Measurements from ENCODE around the gene WHRN. TPM values are rescaled to one million over a fixed set of nuclear protein-coding genes. Genes with fewer than 3 reads are reported as not detected.

Gene WHRN
- total and polyA plus RNA-seq, 2 donors (not counting 1 experiment from before 2014, with no cell fraction given), result 19.4 to 95.7 TPM

DNA sequence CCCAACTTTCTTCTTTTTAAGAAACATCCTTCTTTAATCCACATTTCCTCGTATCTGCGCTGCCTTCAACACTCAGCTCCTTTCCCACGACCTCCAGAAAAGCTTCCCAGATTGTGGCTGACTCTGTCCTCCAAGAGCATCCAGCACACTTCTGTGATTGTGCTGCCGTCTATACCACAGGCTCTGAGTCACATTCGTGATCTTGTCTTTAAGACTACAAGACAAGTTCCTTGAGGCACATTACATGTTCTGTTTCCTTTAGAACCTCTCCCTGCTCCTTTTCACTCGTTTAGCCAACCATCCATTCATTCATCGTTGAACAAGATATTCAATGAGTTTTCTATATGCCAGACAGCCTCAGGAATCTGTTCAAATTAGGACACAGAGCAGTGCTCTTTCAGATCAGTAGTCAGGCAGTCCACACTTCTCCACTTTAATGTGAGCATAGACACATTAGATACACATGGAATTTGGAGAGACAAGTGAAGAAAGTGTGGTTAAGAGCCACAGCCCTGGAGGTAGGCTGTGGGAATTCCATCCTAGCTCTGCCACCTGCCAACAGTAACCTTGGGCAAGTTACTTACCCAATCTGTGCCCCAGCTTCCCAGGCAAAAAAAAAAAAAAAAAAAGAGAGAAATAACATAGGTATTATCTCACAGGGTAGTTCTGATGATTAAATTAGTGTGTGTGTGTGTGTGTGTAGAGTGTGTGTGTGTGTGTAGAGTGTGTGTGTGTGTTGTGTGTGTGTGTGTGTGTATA, 18.9 kb downstream of the WHRN start:
- Histone ChIP-seq H3K4me3 (ENCODE audit: control extremely low read depth in 1 of 5, extremely low read depth in 1 of 5, insufficient read depth in 1 of 5, low read depth in 2 of 5, low read length in 4 of 5) (no peak overlapping the region), H3K27ac (ENCODE audit: low read length in 2 of 2) (no peak overlapping the region), H3K4me2 (replicated peaks; ENCODE audit: low read depth, low read length, poor library complexity, severe bottlenecking) (no peak overlapping the region), H3K9me3 (ENCODE audit: control extremely low read depth in 1 of 3, control insufficient read depth in 2 of 3, insufficient read depth in 1 of 3, low read length in 2 of 3) (no peaks in the 10 kb centered on the region), H2AFZ (ENCODE audit: insufficient read depth, low read depth, low read length, poor library complexity, severe bottlenecking) (no peak overlapping the region), H3K27me3 (replicated peaks in 1 of 4; ENCODE audit: control extremely low read depth in 1 of 4, control insufficient read depth in 3 of 4, insufficient read depth in 4 of 4, low read length in 3 of 4) (peaks cover 0 to 9% (median 0%) of the 10 kb centered on the region in 4 experiments), H3K79me2 (ENCODE audit: control insufficient read depth, insufficient read depth, low read length) (no peaks in the 10 kb centered on the region), H3K9ac (ENCODE audit: low read length) (no peak overlapping the region), H3K36me3 (replicated peaks in 1 of 2; ENCODE audit: control extremely low read depth in 1 of 2, control insufficient read depth in 1 of 2, extremely low read depth in 1 of 2, insufficient read depth in 2 of 2, low read length in 1 of 2) (no peaks in the 10 kb centered on the region), H3K4me1 (ENCODE audit: control insufficient read depth in 2 of 2, insufficient read depth in 2 of 2, low read length in 2 of 2) (peaks cover 22 to 23% of the 10 kb centered on the region in 2 donors), H4K20me1 (ENCODE audit: control insufficient read depth, insufficient read depth, low read length, poor library complexity, severe bottlenecking) (no peaks in the 10 kb centered on the region)
- H3K27me3 Mint-ChIP-seq, result peaks cover 4% of the 10 kb centered on the region
- H3K9me3 Mint-ChIP-seq (ENCODE audit: insufficient read depth), result no peaks in the 10 kb centered on the region
- intact Hi-C loops (cut with micrococcal nuclease), result loop anchor here (2.0 kb wide), 1 partner anchor 130 kb away; no protein-coding TSS in a partner anchor
- 94% methylated on average over 7 of the region's 7 CpGs for WGBS (ENCODE audit: insufficient coverage)
- DNase-seq (no peak), ATAC-seq (ENCODE audit: low read depth) (no peak)
- no peak overlapping the region for H3K4me3 Mint-ChIP-seq
- POLR2A ChIA-PET, result interaction anchor here (0.7 kb wide), 1 partner anchor 8 kb away, joined by 5 read pairs; no protein-coding TSS in a partner anchor
- H3K4me1 Mint-ChIP-seq, result peaks cover 45% of the 10 kb centered on the region
- CTCF ChIA-PET, result interaction anchor here (0.7 to 6.6 kb wide), 16 partner anchors 11 to 165 kb away, joined by 3 to 80 read pairs (median 6); partner anchors contain the start of gene WHRN
- H3K27ac Mint-ChIP-seq, result no peak overlapping the region
- TF ChIP-seq EZH2 (IDR thresholded peaks at IDR 0.05; ENCODE audit: borderline replicate concordance, insufficient read depth, low read depth, low read length, poor library complexity, severe bottlenecking), result no peak
- TF ChIP-seq CTCF (IDR thresholded peaks at IDR 0.05), result no peak
